IMR-90 (cell line): Measurements from ENCODE around the gene KCNN3. TPM values are rescaled to one million over a fixed set of nuclear protein-coding genes. Genes with fewer than 3 reads are reported as not detected.

Experiments
- ATAC-seq: fragments of 200-7000 bp; cut with Tn5 transposase; 2 replicates; pipeline ENCODE4 v1.9.1; 2020; ENCODE audit warnings: low read depth, mild to moderate bottlenecking, moderate library complexity
- BruUV-seq: library from RNA; stranded (reverse); fragments of 400-500 nt; replicated peaks from 2 replicates; lab custom pipeline; 2021; lab: Mats Ljungman, UMichigan
- CTCF ChIA-PET: fragments of 300-600 bp; formaldehyde crosslinking; extraction: SDS; loops from one replicate; lab custom pipeline; 2021; ENCODE audit warnings: antibody characterized with exemption; lab: Yijun Ruan, JAX
- POLR2A ChIA-PET: fragments of 300-600 bp; sonication (Branson Sonifier 250); formaldehyde crosslinking; loops from one replicate; lab custom pipeline; 2022; ENCODE audit warnings: antibody characterized with exemption; ENCODE audit not compliant: unreplicated experiment; lab: Charles Lee
- DNase-seq: peaks from one replicate; pipeline ENCODE4 v3.0.0; 2013
- H2AFZ ChIP-seq: replicated peaks from 2 replicates; pipeline ENCODE3; 2013; ENCODE audit warnings: low read length, mild to moderate bottlenecking; ENCODE audit not compliant: poor library complexity
- H2AK5ac ChIP-seq: 2 replicates; pipeline ENCODE4 v1.6.1; 2013; ENCODE audit warnings: low read depth, low read length, inconsistent platforms
- H2AK9ac ChIP-seq: replicated peaks from 2 replicates; pipeline ENCODE3; 2013; ENCODE audit warnings: mild to moderate bottlenecking, low read depth, low read length, moderate library complexity; ENCODE audit not compliant: poor library complexity
- H2BK120ac ChIP-seq: 2 replicates; pipeline ENCODE4 v1.6.1; 2013; ENCODE audit warnings: low read depth, low read length, inconsistent platforms
- H2BK15ac ChIP-seq: 3 replicates; pipeline ENCODE4 v1.6.1; 2013; ENCODE audit warnings: low read depth, low read length, inconsistent platforms
- H2BK20ac ChIP-seq: 2 replicates; pipeline ENCODE4 v1.6.1; 2013; ENCODE audit warnings: low read depth, mild to moderate bottlenecking, inconsistent platforms, low read length, moderate library complexity
- H2BK5ac ChIP-seq: 2 replicates; pipeline ENCODE4 v1.6.1; 2013; ENCODE audit warnings: mild to moderate bottlenecking, low read depth, low read length, inconsistent platforms; ENCODE audit not compliant: poor library complexity, severe bottlenecking
- H3K14ac ChIP-seq: replicated peaks from 2 replicates; pipeline ENCODE4 v1.6.1; 2013; ENCODE audit warnings: low read depth, low read length, inconsistent platforms
- H3K18ac ChIP-seq: 2 replicates; pipeline ENCODE4 v1.6.1; 2013; ENCODE audit warnings: low read depth, low read length, control low read depth
- H3K23ac ChIP-seq: 2 replicates; pipeline ENCODE4 v1.6.1; 2013; ENCODE audit warnings: low read depth, low read length, inconsistent platforms
- H3K27ac ChIP-seq: 2 replicates; pipeline ENCODE4 v1.5.1; 2013; ENCODE audit warnings: mild to moderate bottlenecking, control low read depth, low read length; ENCODE audit not compliant: insufficient read depth
- H3K27me3 ChIP-seq: 2 replicates; pipeline ENCODE4 v1.6.1; 2013; ENCODE audit warnings: low read length; ENCODE audit not compliant: control insufficient read depth, insufficient read depth
- H3K36me3 ChIP-seq: 2 replicates; pipeline ENCODE4 v1.6.1; 2013; ENCODE audit warnings: low read length, mixed read lengths; ENCODE audit not compliant: control insufficient read depth, insufficient read depth
- H3K4ac ChIP-seq: 2 replicates; pipeline ENCODE4 v1.6.1; 2013; ENCODE audit warnings: low read depth, low read length, inconsistent platforms
- H3K4me1 ChIP-seq: 2 replicates; pipeline ENCODE4 v1.6.1; 2013; ENCODE audit warnings: low read length, mixed read lengths; ENCODE audit not compliant: control insufficient read depth, insufficient read depth
- H3K4me2 ChIP-seq: 2 replicates; pipeline ENCODE4 v1.6.1; 2013; ENCODE audit warnings: low read depth, mild to moderate bottlenecking, control low read depth, low read length, moderate library complexity
- H3K4me3 ChIP-seq: 2 replicates; pipeline ENCODE4 v1.5.1; 2013; ENCODE audit warnings: low read depth, mild to moderate bottlenecking, control low read depth, low read length, moderate library complexity; ENCODE audit not compliant: insufficient read depth
- H3K56ac ChIP-seq: 2 replicates; pipeline ENCODE4 v1.6.1; 2013; ENCODE audit warnings: low read length, inconsistent platforms; ENCODE audit not compliant: insufficient read depth; ENCODE audit errors: extremely low read depth
- H3K79me1 ChIP-seq, 2 experiments: 2 replicates each; pipeline ENCODE4 v1.6.1; 2013; ENCODE audit warnings: low read length in 2 of 2, inconsistent platforms in 1 of 2, low read depth in 1 of 2
- H3K9ac ChIP-seq: 2 replicates; pipeline ENCODE4 v1.6.1; 2013; ENCODE audit warnings: low read depth, low read length, control low read depth
- H3K9me1 ChIP-seq: 2 replicates; pipeline ENCODE4 v1.6.1; 2013; ENCODE audit warnings: low read length, inconsistent platforms; ENCODE audit not compliant: insufficient read depth
- H3K9me3 ChIP-seq: 2 replicates; pipeline ENCODE4 v1.6.1; 2013; ENCODE audit warnings: low read length; ENCODE audit not compliant: control insufficient read depth, insufficient read depth
- H4K20me1 ChIP-seq: 2 replicates; pipeline ENCODE4 v1.6.1; 2013; ENCODE audit warnings: low read length, inconsistent platforms; ENCODE audit not compliant: insufficient read depth
- H4K5ac ChIP-seq: 2 replicates; pipeline ENCODE4 v1.6.1; 2013; ENCODE audit warnings: mild to moderate bottlenecking, low read depth, low read length, control low read depth
- H4K8ac ChIP-seq, 2 experiments: 2 replicates each; pipeline ENCODE4 v1.6.1; 2013; ENCODE audit warnings: low read depth in 2 of 2, low read length in 2 of 2, control low read depth in 1 of 2, inconsistent platforms in 1 of 2
- H4K91ac ChIP-seq: 2 replicates; pipeline ENCODE4 v1.6.1; 2013; ENCODE audit warnings: low read depth, low read length, inconsistent platforms; ENCODE audit not compliant: insufficient read depth
- CHD1 ChIP-seq: IDR thresholded peaks from 2 replicates; pipeline ENCODE4 v1.6.1; 2012; ENCODE audit warnings: low read depth, low read length, improper control_type of control experiment
- ELK1 ChIP-seq: fragments of 150-350 bp; IDR thresholded peaks from 2 replicates; pipeline ENCODE4 v1.6.1; 2016; ENCODE audit warnings: low read depth, mild to moderate bottlenecking, low read length, moderate library complexity, borderline replicate concordance
- RAD21 ChIP-seq: IDR thresholded peaks from 2 replicates; pipeline ENCODE4 v1.6.1; 2012; ENCODE audit warnings: low read length, improper control_type of control experiment
- RFX5 ChIP-seq: IDR thresholded peaks from 2 replicates; pipeline ENCODE4 v1.8.0; 2012; ENCODE audit warnings: low read depth, mild to moderate bottlenecking, low read length, moderate library complexity
- WGBS, 2 experiments: methylation state at CpG; one replicate each; pipeline versions ENCODE4 v1.1.5 to v1.1.7; 2013; ENCODE audit warnings: missing lambda C conversion rate in 2 of 2; ENCODE audit not compliant: insufficient read length in 1 of 2; ENCODE audit errors: extremely low coverage in 2 of 2; 5-methylcytosine and 5-hydroxymethylcytosine counted together
- dilution Hi-C: fragments of 300-500 bp; cut with HindIII; formaldehyde crosslinking; loops from one replicate; pipeline ENCODE4 v1.14.3; 2018; ENCODE audit warnings: low sequenced_read_pairs; ENCODE audit not compliant: unreplicated experiment
- in situ Hi-C: fragments of 300-500 bp; cut with MboI; formaldehyde crosslinking; loops from 3 replicates; pipeline ENCODE4 v1.14.3; 2019; ENCODE audit warnings: low sequenced_read_pairs, inconsistent platforms, mixed read lengths
- intact Hi-C: fragments of 100-400 bp; cut with micrococcal nuclease; formaldehyde crosslinking; loops from 2 replicates; pipeline ENCODE4 v1.10.0; 2022
- polyA plus RNA-seq, 3 experiments: library from polyadenylated mRNA; depleted of rRNA; stranded (reverse); fragments of >200 nt; gene quantifications; 2 replicates each; pipeline ENCODE4 v1.2.3, GENCODE V29; 2012; ENCODE audit warnings: low replicate concordance in 1 of 3
- total RNA-seq: library from RNA; depleted of rRNA; stranded (reverse); fragments of >200 nt; gene quantifications from 2 replicates; pipeline ENCODE4 v1.2.3, GENCODE V29; 2012

KCNN3 gene
- total and polyA plus RNA-seq, 2 of the 4 experiments (the other 2 are of a cell fraction), result 0.02 TPM; not detected in 1

- Histone ChIP-seq H3K9me1 (peaks cover 9% of the 10 kb centered on the region; the same call in 1 of the 2 replicates), H2BK5ac (no peak overlapping the region), H2AK9ac (no peak overlapping the region), H3K23ac (no peak overlapping the region), H3K27me3 (peaks cover 17% of the 10 kb centered on the region), H3K36me3 (no peaks in the 10 kb centered on the region), H3K4me2 (no peak overlapping the region), H3K4me3 (no peak overlapping the region), H4K20me1 (peaks cover 5% of the 10 kb centered on the region; the same call in 1 of the 2 replicates), H3K4me1 (peaks cover 10% of the 10 kb centered on the region), H3K9me3 (no peaks in the 10 kb centered on the region), H4K91ac (no peak overlapping the region), H2BK120ac (no peak overlapping the region), H3K56ac (no peak overlapping the region), H2AFZ (no peak overlapping the region), H2BK20ac (no peak overlapping the region), H3K79me1 (no peaks in the 10 kb centered on the region), H3K27ac (no peak overlapping the region), H3K4ac (no peak overlapping the region), H3K18ac (no peak overlapping the region), H4K8ac (no peak overlapping the region), H2AK5ac (no peak overlapping the region), H2BK15ac (no peak overlapping the region), H4K5ac (no peak overlapping the region), H3K9ac (no peak overlapping the region), H3K14ac (no peak overlapping the region)
- WGBS, 2 experiments, result 100% methylated on average over 1 of the region's 3 CpGs; no CpG with 5 or more reads in 1 of the 2 experiments
- ChIA-PET CTCF (interaction anchor here (0.6 kb wide), 1 partner anchor 104 kb away, joined by 5 read pairs; no protein-coding TSS in a partner anchor), POLR2A (no interaction called here)
- TF ChIP-seq ELK1, result no peak
- no peak for TF ChIP-seq RFX5
- TF ChIP-seq CHD1, result no peak
- no peak for TF ChIP-seq RAD21
- BruUV-seq, result no TSS peak
- intact Hi-C loops, result no loop called here
- no peak for DNase-seq
- ATAC-seq, result no peak
- dilution Hi-C loops, result no loop called here
- in situ Hi-C loops, result no loop called here
Observed at GRCh38 chr1:154729577-154729976, 140.5 kb downstream of the KCNN3 start.
